Esophagus muscularis mucosa (tissue), 3 donors: ENCODE results near the gene UPF3B.

Source experiments
- POLR2A ChIP-seq: fragments of 450-650 bp; IDR thresholded peaks from one replicate; pipeline ENCODE4 v1.6.1; 2017; ENCODE audit warnings: antibody characterized with exemption, moderate library complexity, mild to moderate bottlenecking, low read depth
- POLR2AphosphoS5 ChIP-seq, 2 donors: sonication (generic); formaldehyde crosslinking; IDR thresholded peaks; one replicate each; pipeline ENCODE4 v1.6.1; 2017; ENCODE audit warnings: antibody characterized with exemption in 2 of 2
- TF ChIP-seq, protein P1 (sequence below), 3 experiments: fragments of 200-600 bp in 2 of 3; fragments of 450-650 bp in 1 of 3; sonication (generic) in 2 of 3; IDR thresholded peaks; one replicate each; pipeline ENCODE4 v1.5.1; 2017 to 2019; ENCODE audit warnings: antibody characterized with exemption in 3 of 3, mild to moderate bottlenecking in 2 of 3, moderate library complexity in 1 of 3

DNA sequence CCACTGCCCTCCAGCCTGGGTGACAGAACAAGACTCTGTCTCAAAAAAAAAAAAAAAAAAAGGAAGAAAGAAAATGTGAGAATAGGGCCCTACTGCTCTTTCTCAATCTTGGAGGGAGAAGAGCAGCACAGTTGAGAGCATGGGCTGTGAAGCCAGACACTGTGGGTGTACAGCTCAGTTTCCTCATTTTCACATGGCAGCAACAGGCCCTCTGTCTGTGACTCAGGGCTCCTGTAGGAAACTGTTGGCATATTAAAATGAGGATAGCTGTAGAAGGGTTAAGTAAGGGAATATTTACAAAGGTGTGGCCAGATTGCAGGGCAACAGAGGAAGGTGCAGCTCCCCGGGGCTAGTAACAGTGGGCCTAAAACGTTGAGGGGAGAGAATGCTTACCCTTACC is 46.4 kb upstream of the UPF3B start:
- TF ChIP-seq POLR2A = no peak
- TF ChIP-seq, protein P1, sequence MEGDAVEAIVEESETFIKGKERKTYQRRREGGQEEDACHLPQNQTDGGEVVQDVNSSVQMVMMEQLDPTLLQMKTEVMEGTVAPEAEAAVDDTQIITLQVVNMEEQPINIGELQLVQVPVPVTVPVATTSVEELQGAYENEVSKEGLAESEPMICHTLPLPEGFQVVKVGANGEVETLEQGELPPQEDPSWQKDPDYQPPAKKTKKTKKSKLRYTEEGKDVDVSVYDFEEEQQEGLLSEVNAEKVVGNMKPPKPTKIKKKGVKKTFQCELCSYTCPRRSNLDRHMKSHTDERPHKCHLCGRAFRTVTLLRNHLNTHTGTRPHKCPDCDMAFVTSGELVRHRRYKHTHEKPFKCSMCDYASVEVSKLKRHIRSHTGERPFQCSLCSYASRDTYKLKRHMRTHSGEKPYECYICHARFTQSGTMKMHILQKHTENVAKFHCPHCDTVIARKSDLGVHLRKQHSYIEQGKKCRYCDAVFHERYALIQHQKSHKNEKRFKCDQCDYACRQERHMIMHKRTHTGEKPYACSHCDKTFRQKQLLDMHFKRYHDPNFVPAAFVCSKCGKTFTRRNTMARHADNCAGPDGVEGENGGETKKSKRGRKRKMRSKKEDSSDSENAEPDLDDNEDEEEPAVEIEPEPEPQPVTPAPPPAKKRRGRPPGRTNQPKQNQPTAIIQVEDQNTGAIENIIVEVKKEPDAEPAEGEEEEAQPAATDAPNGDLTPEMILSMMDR (IDR thresholded peaks at IDR 0.05) = no peak
- TF ChIP-seq POLR2AphosphoS5 (IDR thresholded peaks at IDR 0.05) = no peak
